H9 (cell line): Measurements from ENCODE around the gene CDK14. TPM values are rescaled to one million over a fixed set of nuclear protein-coding genes. Genes with fewer than 3 reads are reported as not detected.
A peak's percentile ranks its signal among the peaks of the same experiment; 100 is the strongest.

ENCODE experiments used
- DNase-seq: peaks from one replicate; pipeline ENCODE4 v3.0.0-alpha.2; 2017
- H2AFZ ChIP-seq: one replicate; pipeline ENCODE4 v1.6.1; 2013; ENCODE audit warnings: mild to moderate bottlenecking, low read length, control low read depth, moderate library complexity
- H2AK5ac ChIP-seq: 2 replicates; pipeline ENCODE4 v1.6.1; 2013; ENCODE audit warnings: low read length, control low read depth, mixed read lengths; ENCODE audit not compliant: insufficient read length
- H2BK120ac ChIP-seq: one replicate; pipeline ENCODE4 v1.6.1; 2013; ENCODE audit warnings: low read depth, mild to moderate bottlenecking, low read length, control low read depth, inconsistent platforms; ENCODE audit not compliant: poor library complexity, severe bottlenecking
- H2BK12ac ChIP-seq: 2 replicates; pipeline ENCODE4 v1.6.1; 2013; ENCODE audit warnings: low read length, control low read depth, mixed read lengths, low read depth; ENCODE audit not compliant: insufficient read length
- H2BK15ac ChIP-seq: 2 replicates; pipeline ENCODE4 v1.6.1; 2013; ENCODE audit warnings: low read depth, low read length, control low read depth
- H2BK20ac ChIP-seq: one replicate; pipeline ENCODE4 v1.6.1; 2013; ENCODE audit warnings: low read depth, mild to moderate bottlenecking, low read length, control low read depth, inconsistent platforms; ENCODE audit not compliant: poor library complexity, severe bottlenecking
- H2BK5ac ChIP-seq: 2 replicates; pipeline ENCODE4 v1.6.1; 2013; ENCODE audit warnings: low read length, control low read depth, mixed read lengths; ENCODE audit not compliant: insufficient read length
- H3K14ac ChIP-seq: 2 replicates; pipeline ENCODE4 v1.6.1; 2013; ENCODE audit warnings: low read length, control low read depth; ENCODE audit not compliant: insufficient read depth
- H3K18ac ChIP-seq: 2 replicates; pipeline ENCODE4 v1.6.1; 2013; ENCODE audit warnings: low read depth, mild to moderate bottlenecking, mixed read lengths, low read length, control low read depth; ENCODE audit not compliant: insufficient read length
- H3K23ac ChIP-seq: 2 replicates; pipeline ENCODE4 v1.6.1; 2013; ENCODE audit warnings: low read length, control low read depth, mixed read lengths, low read depth; ENCODE audit not compliant: insufficient read length
- H3K23me2 ChIP-seq: 2 replicates; pipeline ENCODE4 v1.6.1; 2013; ENCODE audit warnings: low read depth, mild to moderate bottlenecking, mixed read lengths, low read length, control low read depth; ENCODE audit not compliant: insufficient read length, poor library complexity, severe bottlenecking
- H3K27ac ChIP-seq: 2 replicates; pipeline ENCODE4 v1.5.1; 2013; ENCODE audit warnings: low read length, control low read depth, mixed read lengths, low read depth; ENCODE audit not compliant: insufficient read length
- H3K27me3 ChIP-seq: 2 replicates; pipeline ENCODE4 v1.6.1; 2013; ENCODE audit warnings: low read length, control low read depth, inconsistent platforms; ENCODE audit not compliant: insufficient read depth
- H3K4ac ChIP-seq: 2 replicates; pipeline ENCODE4 v1.6.1; 2013; ENCODE audit warnings: low read depth, mild to moderate bottlenecking, control low read depth, inconsistent platforms, low read length, moderate library complexity
- H3K4me1 ChIP-seq: 2 replicates; pipeline ENCODE4 v1.6.1; 2013; ENCODE audit warnings: low read length, control low read depth, inconsistent platforms; ENCODE audit not compliant: insufficient read depth
- H3K4me2 ChIP-seq: 2 replicates; pipeline ENCODE4 v1.6.1; 2013; ENCODE audit warnings: low read length, control low read depth, mixed read lengths; ENCODE audit not compliant: insufficient read length, insufficient read depth
- H3K56ac ChIP-seq: 2 replicates; pipeline ENCODE4 v1.6.1; 2013; ENCODE audit warnings: low read depth, mild to moderate bottlenecking, mixed read lengths, low read length, control low read depth; ENCODE audit not compliant: insufficient read length
- H3K79me1 ChIP-seq: 2 replicates; pipeline ENCODE4 v1.6.1; 2013; ENCODE audit warnings: low read depth, mild to moderate bottlenecking, moderate library complexity, low read length, control low read depth, inconsistent platforms; ENCODE audit not compliant: insufficient read depth, poor library complexity, severe bottlenecking
- H3K79me2 ChIP-seq: 2 replicates; pipeline ENCODE4 v1.6.1; 2013; ENCODE audit warnings: low read length, control low read depth, inconsistent platforms; ENCODE audit not compliant: insufficient read depth
- H3K9ac ChIP-seq: 2 replicates; pipeline ENCODE4 v1.6.1; 2013; ENCODE audit warnings: low read length, control low read depth, mixed read lengths; ENCODE audit not compliant: insufficient read length; ENCODE audit errors: extremely low read depth
- H3K9me3 ChIP-seq: one replicate; pipeline ENCODE4 v1.6.1; 2013; ENCODE audit warnings: low read depth, low read length, inconsistent platforms; ENCODE audit not compliant: control insufficient read depth
- H3T11ph ChIP-seq: one replicate; pipeline ENCODE4 v1.6.1; 2013; ENCODE audit warnings: mild to moderate bottlenecking, low read length, control low read depth, inconsistent platforms
- H4K20me1 ChIP-seq: one replicate; pipeline ENCODE4 v1.6.1; 2013; ENCODE audit not compliant: control insufficient read depth, insufficient read length, insufficient read depth
- H4K5ac ChIP-seq: 2 replicates; pipeline ENCODE4 v1.6.1; 2013; ENCODE audit warnings: low read depth, mild to moderate bottlenecking, mixed read lengths, low read length, control low read depth; ENCODE audit not compliant: insufficient read length
- H4K8ac ChIP-seq: replicated peaks from 2 replicates; pipeline ENCODE4 v1.6.1; 2013; ENCODE audit warnings: low read length, control low read depth, mixed read lengths, low read depth; ENCODE audit not compliant: insufficient read length
- H4K91ac ChIP-seq: 2 replicates; pipeline ENCODE4 v1.6.1; 2013; ENCODE audit warnings: low read depth, mild to moderate bottlenecking, moderate library complexity, mixed read lengths, low read length, control low read depth; ENCODE audit not compliant: insufficient read length
- H3K27ac Mint-ChIP-seq, 3 experiments: 2 replicates in 2 of 3; 3 replicates in 1 of 3; pipeline ENCODE4 v1.8.0; 2020 to 2021; ENCODE audit warnings: mixed read lengths in 3 of 3, mild to moderate bottlenecking in 1 of 3, moderate library complexity in 1 of 3
- H3K27me3 Mint-ChIP-seq: 2 replicates; pipeline ENCODE4 v1.8.0; 2021; ENCODE audit warnings: low read depth, mild to moderate bottlenecking, moderate library complexity, mixed read lengths
- H3K36me3 Mint-ChIP-seq, 3 experiments: 2 replicates in 2 of 3; 3 replicates in 1 of 3; pipeline ENCODE4 v1.8.0; 2020 to 2021; ENCODE audit warnings: low read depth in 3 of 3, mixed read lengths in 3 of 3; ENCODE audit not compliant: insufficient read depth in 1 of 3
- H3K4me1 Mint-ChIP-seq, 2 experiments: 2 replicates each; pipeline ENCODE4 v1.8.0; 2020; ENCODE audit warnings: mixed read lengths in 2 of 2
- H3K4me3 Mint-ChIP-seq, 2 experiments: 2 replicates in 1 of 2; 3 replicates in 1 of 2; pipeline ENCODE4 v1.8.0; 2020 to 2021; ENCODE audit warnings: mild to moderate bottlenecking in 2 of 2, mixed read lengths in 2 of 2, moderate library complexity in 1 of 2
- H3K9me3 Mint-ChIP-seq, 2 experiments: 2 replicates in 1 of 2; 3 replicates in 1 of 2; pipeline ENCODE4 v1.8.0; 2020; ENCODE audit warnings: mild to moderate bottlenecking in 2 of 2, mixed read lengths in 2 of 2, moderate library complexity in 1 of 2
- CTCF ChIP-seq: fragments of 200-600 bp; sonication (generic); conservative IDR thresholded peaks from 3 replicates; pipeline ENCODE4 v1.8.0; 2021; ENCODE audit warnings: antibody characterized with exemption, mild to moderate bottlenecking
- WGBS: extraction: QIAGEN DNeasy Blood & Tissue Kit; methylation state at CpG from one replicate; pipeline ENCODE4 v1.1.7; 2013; ENCODE audit warnings: missing lambda C conversion rate, low lambda C conversion rate, mixed read lengths; ENCODE audit not compliant: insufficient read length; ENCODE audit errors: extremely low coverage; 5-methylcytosine and 5-hydroxymethylcytosine counted together
- total RNA-seq: library from RNA; stranded (reverse); gene quantifications from 2 replicates; pipeline ENCODE4 v1.2.1, GENCODE V29; 2021

The CDK14 gene
- total RNA-seq, 1 experiment from 2014 or later = 23.9 TPM

- Mint-ChIP-seq H3K4me3 (no peak overlapping the region), H3K4me1 (peaks cover 40 to 46% of the 10 kb centered on the region in 2 experiments), H3K9me3 (no peaks in the 10 kb centered on the region; a peak in 1 of 5 replicates), H3K27me3 (no peaks in the 10 kb centered on the region), H3K27ac (peak overlapping the region in 2 of 3 experiments; percentile 5 to 21; a peak in 3 of 7 replicates), H3K36me3 (no peaks in the 10 kb centered on the region)
- Histone ChIP-seq H3K4ac (no peak overlapping the region), H2BK15ac (no peak overlapping the region), H3K27ac (no peak overlapping the region), H2AFZ (no peak overlapping the region), H2BK5ac (no peak overlapping the region), H2BK12ac (no peak overlapping the region), H2BK120ac (no peak overlapping the region), H3T11ph (no peak overlapping the region), H3K14ac (no peak overlapping the region), H3K23ac (no peak overlapping the region), H4K8ac (no peak overlapping the region), H4K5ac (no peak overlapping the region), H3K18ac (no peak overlapping the region), H3K56ac (no peak overlapping the region), H3K23me2 (no peaks in the 10 kb centered on the region), H3K4me1 (peaks cover 10% of the 10 kb centered on the region; the same call in 1 of the 2 replicates), H2AK5ac (no peak overlapping the region), H4K91ac (no peak overlapping the region), H4K20me1 (no peaks in the 10 kb centered on the region), H3K9ac (no peak overlapping the region), H3K79me1 (no peaks in the 10 kb centered on the region), H3K4me2 (no peak overlapping the region), H3K27me3 (no peaks in the 10 kb centered on the region), H2BK20ac (no peak overlapping the region), H3K9me3 (no peaks in the 10 kb centered on the region), H3K79me2 (no peaks in the 10 kb centered on the region)
- no peak for TF ChIP-seq CTCF
- DNase-seq = no peak
- WGBS = no CpG with 5 or more reads among the region's 2 CpGs
These were observed 110.1 kb downstream of the CDK14 start for GRCh38 chr7:90706072-90706716.
